Fibroblast of skin of abdomen (primary cell): ENCODE measurements around the gene CA5A.
"Not testable (repeated sequence)": the region's sequence is repeated elsewhere in the genome, so short reads cannot be mapped to it uniquely, and the experiment has no call there.

ENCODE experiments used
- DNase-seq: peaks from one replicate; pipeline ENCODE4 v3.0.0-alpha.2; 2013

CA5A gene

GRCh38 chr16:87922250-87922871 lies 14.0 kb downstream of the CA5A start:
- no peak for DNase-seq

- no peak for DNase-seq
Observed at GRCh38 chr16:87921236-87921773, 15.0 kb downstream of the CA5A start.

- DNase-seq, result no peak
Observed at GRCh38 chr16:87919681-87919994, 16.7 kb downstream of the CA5A start.

GRCh38 chr16:87918866-87919680 lies 17.3 kb downstream of the CA5A start:
- peak; percentile 34 for DNase-seq

- no peak for DNase-seq
Observed at GRCh38 chr16:87918338-87918737, 18.0 kb downstream of the CA5A start.

GRCh38 chr16:87917503-87917902 lies 18.8 kb downstream of the CA5A start:
- no peak for DNase-seq

GRCh38 chr16:87914812-87915211 lies 21.5 kb downstream of the CA5A start:
- no peak for DNase-seq

GRCh38 chr16:87914021-87914725 lies 22.2 kb downstream of the CA5A start:
- not testable (repeated sequence) for DNase-seq

- DNase-seq, result not testable (repeated sequence)
Observed at GRCh38 chr16:87912691-87913090, 23.6 kb downstream of the CA5A start.

- DNase-seq, result peak; percentile 51
Observed at GRCh38 chr16:87911106-87911763, 25.1 kb downstream of the CA5A start.

GRCh38 chr16:87909203-87909935 lies 27.0 kb downstream of the CA5A start:
- peak; percentile 61 for DNase-seq

GRCh38 chr16:87908101-87908500 lies 28.2 kb downstream of the CA5A start:
- DNase-seq, result not testable (repeated sequence)

GRCh38 chr16:87905521-87905920 lies 30.8 kb downstream of the CA5A start:
- DNase-seq, result not testable (repeated sequence)

- DNase-seq, result not testable (repeated sequence)
Observed at GRCh38 chr16:87904963-87905362, 31.4 kb downstream of the CA5A start.

GRCh38 chr16:87900489-87900888 lies 35.8 kb downstream of the CA5A start:
- not testable (repeated sequence) for DNase-seq

- peak; percentile 21 for DNase-seq
Observed at GRCh38 chr16:87897521-87898505, 38.5 kb downstream of the CA5A start.

GRCh38 chr16:87896924-87897520 lies 39.3 kb downstream of the CA5A start:
- not testable (repeated sequence) for DNase-seq

- peak; percentile 62 for DNase-seq
Observed at GRCh38 chr16:87896176-87896890, 40.0 kb downstream of the CA5A start.

GRCh38 chr16:87895641-87896141 lies 40.6 kb downstream of the CA5A start:
- DNase-seq, result peak; percentile 93
